Measurements from ENCODE around the gene GNA12.

DNA sequence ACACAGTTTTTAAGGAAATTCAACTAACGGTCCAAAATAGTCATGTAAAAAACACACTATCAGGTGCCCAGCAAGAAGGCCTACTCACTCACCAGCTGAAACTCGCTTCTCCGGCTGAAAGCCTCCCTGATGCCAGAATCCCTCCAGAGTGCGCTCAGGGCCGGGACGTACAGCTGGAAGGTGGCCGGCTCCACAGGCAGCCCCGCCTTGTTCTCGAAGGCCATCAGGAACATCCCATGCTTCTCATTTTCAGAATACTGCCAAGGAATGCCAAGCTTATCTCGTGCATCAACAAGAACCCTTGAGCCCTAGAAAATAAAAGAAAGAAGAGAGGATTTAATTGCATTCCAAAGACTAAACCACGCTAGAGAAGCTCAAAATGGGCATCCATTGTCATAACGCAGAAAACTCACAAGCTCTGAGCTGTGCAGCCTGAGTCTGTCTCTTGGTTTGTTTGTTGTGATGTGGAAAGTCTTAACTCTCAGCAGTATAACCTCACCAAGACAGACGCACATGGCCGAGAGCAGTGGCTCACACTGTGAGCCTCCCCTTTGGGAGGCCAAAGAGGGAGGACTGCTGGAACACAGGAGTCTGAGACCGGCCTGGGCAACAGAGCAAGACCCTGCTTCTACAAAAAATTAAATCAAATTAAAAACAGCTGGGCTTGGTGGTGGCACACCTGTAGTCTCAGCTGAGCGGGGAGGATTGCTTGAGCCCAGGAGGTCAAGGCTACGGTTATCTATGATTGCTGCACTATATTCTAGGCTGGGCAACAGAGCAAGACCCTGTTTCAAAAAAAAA, 49.1 kb downstream of the GNA12 start:
- TF ChIP-seq, protein P1, sequence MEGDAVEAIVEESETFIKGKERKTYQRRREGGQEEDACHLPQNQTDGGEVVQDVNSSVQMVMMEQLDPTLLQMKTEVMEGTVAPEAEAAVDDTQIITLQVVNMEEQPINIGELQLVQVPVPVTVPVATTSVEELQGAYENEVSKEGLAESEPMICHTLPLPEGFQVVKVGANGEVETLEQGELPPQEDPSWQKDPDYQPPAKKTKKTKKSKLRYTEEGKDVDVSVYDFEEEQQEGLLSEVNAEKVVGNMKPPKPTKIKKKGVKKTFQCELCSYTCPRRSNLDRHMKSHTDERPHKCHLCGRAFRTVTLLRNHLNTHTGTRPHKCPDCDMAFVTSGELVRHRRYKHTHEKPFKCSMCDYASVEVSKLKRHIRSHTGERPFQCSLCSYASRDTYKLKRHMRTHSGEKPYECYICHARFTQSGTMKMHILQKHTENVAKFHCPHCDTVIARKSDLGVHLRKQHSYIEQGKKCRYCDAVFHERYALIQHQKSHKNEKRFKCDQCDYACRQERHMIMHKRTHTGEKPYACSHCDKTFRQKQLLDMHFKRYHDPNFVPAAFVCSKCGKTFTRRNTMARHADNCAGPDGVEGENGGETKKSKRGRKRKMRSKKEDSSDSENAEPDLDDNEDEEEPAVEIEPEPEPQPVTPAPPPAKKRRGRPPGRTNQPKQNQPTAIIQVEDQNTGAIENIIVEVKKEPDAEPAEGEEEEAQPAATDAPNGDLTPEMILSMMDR (IDR thresholded peaks at IDR 0.05): no peak
- no peak for TF ChIP-seq POLR2A (IDR thresholded peaks at IDR 0.05)
